ENCODE data around the gene ZNF541. TPM values are rescaled to one million over a fixed set of nuclear protein-coding genes. Genes with fewer than 3 reads are reported as not detected.
A peak's percentile ranks its signal among the peaks of the same experiment; 100 is the strongest.

ZNF541 gene
- total and polyA plus RNA-seq, 2 donors (not counting 3 experiments of a cell fraction or from before 2014, with no cell fraction given) = 0.03 to 0.13 TPM

DNA sequence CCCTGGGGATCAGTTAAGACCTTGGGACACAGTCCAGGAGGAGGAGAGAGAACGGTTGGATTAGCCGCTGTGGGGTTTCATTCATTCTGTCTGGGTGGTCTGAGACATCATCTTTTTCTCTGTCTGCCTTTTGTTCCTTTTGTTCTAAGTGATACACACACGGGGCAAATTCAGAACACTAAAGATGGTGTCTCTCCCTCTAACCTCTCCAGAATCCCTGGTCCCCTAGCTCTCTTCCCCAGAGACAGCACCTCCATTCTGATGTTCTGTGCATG, 41.0 kb upstream of the ZNF541 start:
- Histone ChIP-seq H2AFZ (ENCODE audit: low read depth, low read length) (no peak overlapping the region), H3K27me3 (ENCODE audit: control insufficient read depth in 2 of 2, insufficient read depth in 2 of 2, low read length in 2 of 2) (no peaks in the 10 kb centered on the region), H3K9me1 (replicated peaks; ENCODE audit: control insufficient read depth, extremely low read depth, insufficient read depth, low read length) (no peaks in the 10 kb centered on the region), H4K20me1 (replicated peaks; ENCODE audit: control insufficient read depth, extremely low read depth, insufficient read depth, low read length) (peaks cover 5% of the 10 kb centered on the region), H3K9ac (replicated peaks; ENCODE audit: extremely low read depth, insufficient read depth, low read length) (no peak overlapping the region), H3K4me1 (ENCODE audit: control insufficient read depth, extremely low read depth, insufficient read depth, low read length) (peaks cover 28% of the 10 kb centered on the region), H3K27ac (ENCODE audit: insufficient read depth, low read depth, low read length) (peak overlapping the region; percentile 66), H3K79me2 (ENCODE audit: control insufficient read depth, insufficient read depth, low read length) (peaks cover 99% of the 10 kb centered on the region), H3K4me3 (replicated peaks in 1 of 3; ENCODE audit: insufficient read depth in 1 of 3, low read depth in 1 of 3, low read length in 3 of 3) (no peak overlapping the region), H3K4me2 (ENCODE audit: insufficient read depth, low read length) (no peak overlapping the region), H3K36me3 (ENCODE audit: control insufficient read depth in 2 of 2, extremely low read depth in 1 of 2, insufficient read depth in 2 of 2, low read length in 2 of 2) (peaks cover 0 to 5% of the 10 kb centered on the region in 2 experiments), H3K9me3 (replicated peaks; ENCODE audit: control insufficient read depth, insufficient read depth, low read length) (no peaks in the 10 kb centered on the region)
- ChIA-PET CTCF (interaction anchor here (0.6 to 1.2 kb wide), 2 partner anchors 10 to 79 kb away, joined by 3 read pairs; no protein-coding TSS in a partner anchor), POLR2A (no interaction called here)
- DNase-seq (ENCODE audit: low read depth, low spot score) = no peak
- intact Hi-C loops (cut with micrococcal nuclease) = loop anchor here (5.0 kb wide), 2 partner anchors 177 to 267 kb away; partner anchors contain the start of gene DHX34
- dilution Hi-C loops (cut with MboI; ENCODE audit: extremely low pct_ligation_motif_present, low sequenced_read_pairs) = no loop called here
- TF ChIP-seq EZH2 (IDR thresholded peaks at IDR 0.05; ENCODE audit: borderline replicate concordance, low read depth, low read length, severe bottlenecking) (no peak), FOS (IDR thresholded peaks at IDR 0.05; ENCODE audit: borderline replicate concordance, insufficient read depth, low read length) (no peak), POLR2AphosphoS5 (IDR thresholded peaks at IDR 0.05; ENCODE audit: insufficient read depth, low read depth, low read length) (no peak), JUN (IDR thresholded peaks at IDR 0.05; ENCODE audit: borderline replicate concordance, insufficient read depth, insufficient read length, low read depth) (no peak), GATA2 (IDR thresholded peaks at IDR 0.05; ENCODE audit: insufficient read depth, insufficient read length, low read depth, low read length) (no peak), MYC (IDR thresholded peaks at IDR 0.05; ENCODE audit: low read depth, low read length) (no peak), POLR2A (IDR thresholded peaks at IDR 0.05; ENCODE audit: low read depth, low read length) (no peak)
- TF ChIP-seq, protein P1, sequence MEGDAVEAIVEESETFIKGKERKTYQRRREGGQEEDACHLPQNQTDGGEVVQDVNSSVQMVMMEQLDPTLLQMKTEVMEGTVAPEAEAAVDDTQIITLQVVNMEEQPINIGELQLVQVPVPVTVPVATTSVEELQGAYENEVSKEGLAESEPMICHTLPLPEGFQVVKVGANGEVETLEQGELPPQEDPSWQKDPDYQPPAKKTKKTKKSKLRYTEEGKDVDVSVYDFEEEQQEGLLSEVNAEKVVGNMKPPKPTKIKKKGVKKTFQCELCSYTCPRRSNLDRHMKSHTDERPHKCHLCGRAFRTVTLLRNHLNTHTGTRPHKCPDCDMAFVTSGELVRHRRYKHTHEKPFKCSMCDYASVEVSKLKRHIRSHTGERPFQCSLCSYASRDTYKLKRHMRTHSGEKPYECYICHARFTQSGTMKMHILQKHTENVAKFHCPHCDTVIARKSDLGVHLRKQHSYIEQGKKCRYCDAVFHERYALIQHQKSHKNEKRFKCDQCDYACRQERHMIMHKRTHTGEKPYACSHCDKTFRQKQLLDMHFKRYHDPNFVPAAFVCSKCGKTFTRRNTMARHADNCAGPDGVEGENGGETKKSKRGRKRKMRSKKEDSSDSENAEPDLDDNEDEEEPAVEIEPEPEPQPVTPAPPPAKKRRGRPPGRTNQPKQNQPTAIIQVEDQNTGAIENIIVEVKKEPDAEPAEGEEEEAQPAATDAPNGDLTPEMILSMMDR (IDR thresholded peaks at IDR 0.05; ENCODE audit: extremely low read depth in 1 of 2, insufficient read depth in 1 of 2, low read depth in 1 of 2, low read length in 2 of 2) = no peak
- TF ChIP-seq, protein P2, sequence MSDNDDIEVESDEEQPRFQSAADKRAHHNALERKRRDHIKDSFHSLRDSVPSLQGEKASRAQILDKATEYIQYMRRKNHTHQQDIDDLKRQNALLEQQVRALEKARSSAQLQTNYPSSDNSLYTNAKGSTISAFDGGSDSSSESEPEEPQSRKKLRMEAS (IDR thresholded peaks at IDR 0.05; ENCODE audit: insufficient read depth, insufficient read length) = no peak
- BruUV-seq (replicated peaks) = no TSS peak
- no peak for FAIRE-seq
